Panc1 (cell line): Measurements from ENCODE around the gene TMPRSS6.

ENCODE experiments used
- CTCF ChIP-seq: fragments of 450-650 bp; IDR thresholded peaks from 2 replicates; pipeline ENCODE4 v1.5.1; 2017; ENCODE audit warnings: mild to moderate bottlenecking
- POLR2AphosphoS5 ChIP-seq: IDR thresholded peaks from 2 replicates; pipeline ENCODE4 v1.6.1; 2012; ENCODE audit warnings: mild to moderate bottlenecking, low read depth, low read length, moderate library complexity
- REST ChIP-seq, 2 experiments: IDR thresholded peaks; 2 replicates each; pipeline ENCODE4 v1.6.1; 2011 to 2012; ENCODE audit warnings: low read depth in 2 of 2, control low read depth in 1 of 2, low read length in 1 of 2, mild to moderate bottlenecking in 1 of 2, moderate library complexity in 1 of 2; ENCODE audit not compliant: insufficient read depth in 1 of 2
- SIN3A ChIP-seq: IDR thresholded peaks from 2 replicates; pipeline ENCODE4 v1.6.1; 2012; ENCODE audit warnings: low read depth, mild to moderate bottlenecking, low read length, moderate library complexity, borderline replicate concordance; ENCODE audit not compliant: insufficient read depth
- TCF7L2 ChIP-seq: IDR thresholded peaks from 2 replicates; pipeline ENCODE4 v1.6.1; 2011; ENCODE audit warnings: mild to moderate bottlenecking, low read depth, low read length, inconsistent platforms

- TF ChIP-seq CTCF: no peak
- no peak for TF ChIP-seq REST (IDR thresholded peaks at IDR 0.05; ENCODE audit: insufficient read depth in 1 of 2, low read depth in 2 of 2, low read length in 1 of 2)
- TF ChIP-seq SIN3A: no peak
- no peak for TF ChIP-seq POLR2AphosphoS5
- TF ChIP-seq TCF7L2: no peak
Observed at GRCh38 chr22:37128555-37129281, 19.2 kb upstream of the TMPRSS6 start.
